SW 1271 (cell line): ENCODE results near the gene ZFP64.
"Not testable (repeated sequence)": the region's sequence is repeated elsewhere in the genome, so short reads cannot be mapped to it uniquely, and the experiment has no call there.

Experiments
- DNase-seq, 2 experiments: peaks; one replicate each; lab custom pipeline; 2025; lab: John Stamatoyannopoulos, UW

ZFP64 gene

GRCh38 chr20:52154575-52154974 is 37.0 kb downstream of the ZFP64 start:
- no peak for DNase-seq

- DNase-seq: no peak
Observed at GRCh38 chr20:52153896-52154295, 37.7 kb downstream of the ZFP64 start.

GRCh38 chr20:52152921-52153320 is 38.7 kb downstream of the ZFP64 start:
- DNase-seq: no peak

- DNase-seq: no peak
Observed at GRCh38 chr20:52152416-52152815, 39.2 kb downstream of the ZFP64 start.

GRCh38 chr20:52150440-52151258 is 40.9 kb downstream of the ZFP64 start:
- peak in 1 of 2 experiments; percentile 53 for DNase-seq

GRCh38 chr20:52145587-52145986 is 46.0 kb downstream of the ZFP64 start:
- no peak for DNase-seq

- DNase-seq: no peak
Observed at GRCh38 chr20:52143277-52143676, 48.3 kb downstream of the ZFP64 start.

- no peak for DNase-seq
Observed at GRCh38 chr20:52142757-52143156, 48.8 kb downstream of the ZFP64 start.

- no peak for DNase-seq
Observed at GRCh38 chr20:52139986-52140385, 51.6 kb downstream of the ZFP64 start.

- DNase-seq: no peak
Observed at GRCh38 chr20:52137850-52138249, 53.7 kb downstream of the ZFP64 start.

GRCh38 chr20:52133714-52134113 is 57.9 kb downstream of the ZFP64 start:
- not testable (repeated sequence) for DNase-seq

- DNase-seq: no peak
Observed at GRCh38 chr20:52132337-52132736, 59.2 kb downstream of the ZFP64 start.

GRCh38 chr20:52131048-52131643 is 60.4 kb downstream of the ZFP64 start:
- DNase-seq: no peak

- DNase-seq: no peak
Observed at GRCh38 chr20:52130406-52130805, 61.2 kb downstream of the ZFP64 start.

- no peak for DNase-seq
Observed at GRCh38 chr20:52129611-52130010, 62.0 kb downstream of the ZFP64 start.

- no peak for DNase-seq
Observed at GRCh38 chr20:52127309-52127708, 64.3 kb downstream of the ZFP64 start.

GRCh38 chr20:52124821-52125220 is 66.8 kb downstream of the ZFP64 start:
- no peak for DNase-seq

GRCh38 chr20:52118696-52119095 is 72.9 kb downstream of the ZFP64 start:
- no peak for DNase-seq

GRCh38 chr20:52118016-52118623 is 73.5 kb downstream of the ZFP64 start:
- no peak for DNase-seq

- no peak for DNase-seq
Observed at GRCh38 chr20:52110456-52110855, 81.1 kb downstream of the ZFP64 start.

- DNase-seq: no peak
Observed at GRCh38 chr20:52105442-52106422, 85.8 kb downstream of the ZFP64 start.
